Measurements from ENCODE around the gene ESR1.

Gene ESR1

GRCh38 chr6:151999194-151999593 lies 191.7 kb downstream of the ESR1 start:
- no peak for TF ChIP-seq CTCF (IDR thresholded peaks at IDR 0.05; ENCODE audit: control insufficient read depth, extremely low read depth, insufficient read depth)
- H3K4me3 ChIP-seq (ENCODE audit: low read depth, low read length): no peak overlapping the region
- no peak for DNase-seq (ENCODE audit: low read depth)

GRCh38 chr6:152001408-152001807 lies 193.9 kb downstream of the ESR1 start:
- TF ChIP-seq CTCF (IDR thresholded peaks at IDR 0.05; ENCODE audit: control insufficient read depth, extremely low read depth, insufficient read depth): no peak
- no peak for DNase-seq (ENCODE audit: low read depth)
- no peak overlapping the region for H3K4me3 ChIP-seq (ENCODE audit: low read depth, low read length)

DNA sequence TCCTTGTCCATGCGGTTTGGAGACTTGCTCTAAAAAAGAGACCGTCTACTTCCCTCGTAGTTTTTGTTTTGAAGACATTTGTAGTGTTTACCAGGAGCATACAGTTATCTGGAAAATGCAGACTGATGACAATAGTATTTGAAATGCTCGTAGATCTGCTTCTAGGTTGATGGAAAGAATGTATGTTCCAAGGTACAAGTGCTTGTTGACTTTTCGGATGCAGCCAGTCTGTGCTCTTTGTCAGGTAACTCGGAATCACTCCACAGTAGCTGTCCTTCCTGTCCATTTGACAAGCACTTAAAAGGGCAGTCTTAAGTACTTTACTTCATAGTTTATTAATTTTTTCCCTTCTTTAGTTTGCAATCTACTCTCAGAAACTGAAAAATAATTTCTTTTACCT lies 194.8 kb downstream of the ESR1 start:
- no peak overlapping the region for H3K4me3 ChIP-seq (ENCODE audit: low read depth, low read length)
- TF ChIP-seq CTCF (IDR thresholded peaks at IDR 0.05; ENCODE audit: control insufficient read depth, extremely low read depth, insufficient read depth): no peak
- DNase-seq (ENCODE audit: low read depth): no peak

DNA sequence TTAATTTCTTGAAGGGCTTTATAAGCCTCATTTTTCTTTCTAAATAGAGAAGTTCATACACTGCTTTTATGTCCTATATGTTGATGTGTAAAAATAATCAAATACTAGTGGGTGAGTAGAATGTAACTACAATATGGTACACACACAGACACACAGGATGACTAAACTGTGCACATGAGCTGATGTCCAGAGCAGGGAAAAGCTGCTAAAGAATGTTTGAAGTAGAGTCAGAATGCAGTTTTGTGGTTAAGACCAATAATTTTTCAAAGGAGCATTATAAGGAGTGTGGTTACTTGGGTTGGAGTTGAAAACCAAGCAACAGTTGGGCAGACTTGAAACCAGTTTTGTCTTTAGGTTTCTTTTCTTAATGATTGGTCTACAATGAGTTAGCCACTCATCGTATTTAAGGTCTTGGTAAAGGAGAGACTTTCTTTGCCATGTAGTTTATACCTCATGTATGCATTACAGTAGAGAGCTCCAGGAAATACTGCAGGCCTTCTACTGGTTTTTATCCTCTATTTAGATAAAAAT lies 196.6 kb downstream of the ESR1 start:
- no peak for DNase-seq (ENCODE audit: low read depth)
- TF ChIP-seq CTCF (IDR thresholded peaks at IDR 0.05; ENCODE audit: control insufficient read depth, extremely low read depth, insufficient read depth): no peak
- no peak overlapping the region for H3K4me3 ChIP-seq (ENCODE audit: low read depth, low read length)

DNA sequence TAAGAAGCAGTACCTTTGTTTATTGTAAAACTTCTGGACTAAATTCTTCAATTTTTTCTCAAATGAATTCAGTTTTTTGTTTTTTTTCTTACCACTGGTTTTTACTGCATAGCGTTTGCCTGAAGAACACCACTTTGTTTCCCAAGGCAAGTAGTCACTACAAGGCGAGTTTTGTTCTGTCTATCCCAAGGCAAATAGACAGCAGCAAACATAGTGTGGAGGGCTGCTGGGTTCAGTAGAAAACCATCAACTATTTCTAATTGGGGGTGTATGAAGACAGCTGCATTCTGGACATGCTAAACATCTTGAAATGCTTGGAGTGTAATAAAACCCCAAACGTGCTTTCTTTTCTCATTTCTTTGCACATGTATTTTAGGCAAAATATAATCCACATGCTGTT lies 197.4 kb downstream of the ESR1 start:
- no peak overlapping the region for H3K4me3 ChIP-seq (ENCODE audit: low read depth, low read length)
- no peak for DNase-seq (ENCODE audit: low read depth)
- TF ChIP-seq CTCF (IDR thresholded peaks at IDR 0.05; ENCODE audit: control insufficient read depth, extremely low read depth, insufficient read depth): no peak

DNA sequence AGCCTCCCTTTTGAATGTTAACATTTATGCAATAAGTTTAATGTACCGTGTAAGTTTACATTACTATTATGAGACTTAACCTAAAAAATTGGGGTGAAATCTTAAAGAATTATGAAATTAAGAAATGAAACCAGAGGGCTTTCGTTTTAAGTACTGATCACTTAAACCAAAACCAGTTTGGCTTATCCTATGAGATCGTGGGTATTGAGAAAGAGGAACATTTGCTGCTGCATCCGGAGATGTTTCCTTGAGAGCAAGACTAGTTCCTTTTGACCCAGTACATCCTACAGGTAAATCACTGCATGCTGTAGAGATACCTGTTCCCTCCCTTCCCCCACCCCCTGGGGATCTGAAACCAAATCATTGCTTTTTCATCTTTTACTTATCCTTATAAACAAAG lies 201.3 kb downstream of the ESR1 start:
- DNase-seq (ENCODE audit: low read depth): no peak
- TF ChIP-seq CTCF (IDR thresholded peaks at IDR 0.05; ENCODE audit: control insufficient read depth, extremely low read depth, insufficient read depth): no peak
- H3K4me3 ChIP-seq (ENCODE audit: low read depth, low read length): no peak overlapping the region

- DNase-seq (ENCODE audit: low read depth): no peak
- TF ChIP-seq CTCF (IDR thresholded peaks at IDR 0.05; ENCODE audit: control insufficient read depth, extremely low read depth, insufficient read depth): no peak
- no peak overlapping the region for H3K4me3 ChIP-seq (ENCODE audit: low read depth, low read length)
Observed at GRCh38 chr6:152012227-152012626, 204.7 kb downstream of the ESR1 start.
